ENCODE measurements around the gene VAV2. TPM values are rescaled to one million over a fixed set of nuclear protein-coding genes. Genes with fewer than 3 reads are reported as not detected.

Gene VAV2
- total RNA-seq, 4 donors from 2014 or later = 4.7 to 42.2 (median 15.8) TPM

DNA sequence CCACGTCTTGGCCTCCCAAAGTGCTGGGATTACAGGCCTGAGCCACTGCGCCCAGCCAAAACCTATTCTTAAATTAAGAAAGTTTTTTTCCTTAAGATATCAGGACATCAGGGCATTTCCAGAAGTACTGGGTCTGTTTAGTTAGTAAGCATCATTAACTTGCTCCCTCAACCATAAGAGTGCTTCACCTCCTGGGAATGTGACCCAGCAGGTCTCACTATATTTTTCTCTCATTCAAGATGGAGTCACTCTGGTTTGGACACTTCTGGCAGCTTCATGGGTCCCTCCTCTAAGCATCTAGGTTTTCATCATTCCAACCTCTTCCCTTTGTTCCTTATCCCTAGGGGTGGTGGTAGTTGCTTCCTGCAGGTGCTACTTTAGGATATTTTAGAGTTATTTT, 22.8 kb upstream of the VAV2 start:
- Histone ChIP-seq H3K27me3 (no peaks in the 10 kb centered on the region), H3K27ac (no peak overlapping the region), H3K9me3 (no peaks in the 10 kb centered on the region), H3K4me1 (no peaks in the 10 kb centered on the region), H3K36me3 (no peaks in the 10 kb centered on the region), H3K4me3 (no peak overlapping the region)
- no peak for TF ChIP-seq POLR2A (IDR thresholded peaks at IDR 0.05)
- TF ChIP-seq CTCF (IDR thresholded peaks at IDR 0.05) = no peak
- intact Hi-C loops (cut with DNase I; ENCODE audit: low total_unique reads) = no loop called here
- DNase-seq = no peak

GRCh38 chr9:134011401-134011800, 19.3 kb upstream of the VAV2 start:
- TF ChIP-seq CTCF (IDR thresholded peaks at IDR 0.05) (no peak), POLR2A (IDR thresholded peaks at IDR 0.05) (no peak)
- no peaks in the 10 kb centered on the region for H3K36me3 ChIP-seq
- no peaks in the 10 kb centered on the region for H3K4me1 ChIP-seq
- no peak overlapping the region for H3K4me3 ChIP-seq
- intact Hi-C loops (cut with DNase I; ENCODE audit: low total_unique reads) = no loop called here
- H3K27me3 ChIP-seq = no peaks in the 10 kb centered on the region
- no peaks in the 10 kb centered on the region for H3K9me3 ChIP-seq
- no peak overlapping the region for H3K27ac ChIP-seq
- DNase-seq = no peak

DNA sequence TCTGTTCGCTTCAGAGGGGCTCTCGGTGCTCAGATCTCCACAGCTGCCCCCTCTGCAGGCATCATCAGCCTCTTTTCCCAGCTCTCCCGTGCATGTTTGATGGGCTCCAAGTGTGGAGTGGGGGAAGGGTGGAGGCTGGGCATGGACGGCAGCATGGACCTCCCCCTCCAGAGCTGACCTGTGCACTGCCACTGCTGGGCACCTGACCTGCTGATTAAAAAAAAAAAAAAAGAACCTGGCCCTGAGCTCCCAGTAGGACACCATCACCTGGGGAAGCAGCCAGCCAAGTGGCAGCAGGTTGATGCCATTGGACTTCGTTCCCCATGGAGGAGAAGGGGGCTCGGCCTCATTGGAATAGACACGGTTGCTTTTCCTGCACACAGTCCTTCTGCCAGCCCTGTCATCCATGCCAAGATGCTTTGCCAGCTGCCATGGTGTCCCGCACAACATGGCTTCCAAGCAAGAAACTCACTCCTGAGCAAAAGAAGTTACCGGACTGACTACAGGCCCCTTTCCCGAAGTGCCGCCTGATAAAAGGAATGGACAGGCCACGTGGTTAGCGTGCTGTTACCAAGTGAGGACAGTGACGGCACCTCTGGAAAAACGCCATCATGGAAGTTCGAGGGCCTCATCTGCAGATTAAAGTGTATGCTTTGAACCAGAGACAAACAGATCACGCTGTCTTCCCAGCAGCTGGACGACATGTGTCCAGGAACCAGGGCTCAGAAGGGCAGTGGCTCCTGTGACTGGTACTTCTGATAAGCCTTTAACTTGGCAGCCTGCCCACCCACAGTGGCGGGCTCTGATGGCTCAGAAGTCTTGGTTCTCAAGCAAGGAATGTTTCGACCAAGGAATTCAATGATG, 18.4 kb upstream of the VAV2 start:
- Histone ChIP-seq H3K36me3 (no peaks in the 10 kb centered on the region), H3K27me3 (no peaks in the 10 kb centered on the region), H3K27ac (no peak overlapping the region), H3K9me3 (no peaks in the 10 kb centered on the region), H3K4me3 (no peak overlapping the region), H3K4me1 (no peaks in the 10 kb centered on the region)
- TF ChIP-seq POLR2A (IDR thresholded peaks at IDR 0.05) (no peak), CTCF (IDR thresholded peaks at IDR 0.05) (no peak)
- intact Hi-C loops (cut with DNase I; ENCODE audit: low total_unique reads) = no loop called here
- DNase-seq = no peak

GRCh38 chr9:134007571-134007970, 15.4 kb upstream of the VAV2 start:
- H3K4me3 ChIP-seq = no peak overlapping the region
- no peaks in the 10 kb centered on the region for H3K27me3 ChIP-seq
- H3K27ac ChIP-seq = no peak overlapping the region
- no peaks in the 10 kb centered on the region for H3K4me1 ChIP-seq
- no peak for TF ChIP-seq CTCF (IDR thresholded peaks at IDR 0.05)
- intact Hi-C loops (cut with DNase I; ENCODE audit: low total_unique reads) = no loop called here
- no peaks in the 10 kb centered on the region for H3K36me3 ChIP-seq
- no peak for DNase-seq
- no peaks in the 10 kb centered on the region for H3K9me3 ChIP-seq

- Histone ChIP-seq H3K4me3 (no peak overlapping the region), H3K9me3 (no peaks in the 10 kb centered on the region), H3K27ac (no peak overlapping the region), H3K4me1 (no peaks in the 10 kb centered on the region), H3K36me3 (no peaks in the 10 kb centered on the region), H3K27me3 (no peaks in the 10 kb centered on the region)
- TF ChIP-seq POLR2A (IDR thresholded peaks at IDR 0.05) (no peak), CTCF (IDR thresholded peaks at IDR 0.05) (no peak)
- intact Hi-C loops (cut with DNase I; ENCODE audit: low total_unique reads) = no loop called here
- no peak for DNase-seq
These were observed 15.0 kb upstream of the VAV2 start for GRCh38 chr9:134007150-134007549.

Data from uterus (tissue), 4 donors.